GM21367 (cell line): ENCODE results near the gene SLC5A4.
"Not testable (repeated sequence)": the region's sequence is repeated elsewhere in the genome, so short reads cannot be mapped to it uniquely, and the experiment has no call there.

Experiments
- ATAC-seq: cut with Tn5 transposase; IDR thresholded peaks from one replicate; pipeline ENCODE4 v1.9.1; 2021; ENCODE audit not compliant: unreplicated experiment

The SLC5A4 gene

GRCh38 chr22:32202161-32202538, 53.0 kb downstream of the SLC5A4 start:
- no peak for ATAC-seq

GRCh38 chr22:32200752-32201151, 54.4 kb downstream of the SLC5A4 start:
- ATAC-seq: no peak

GRCh38 chr22:32199961-32200360, 55.2 kb downstream of the SLC5A4 start:
- ATAC-seq: no peak

GRCh38 chr22:32199341-32199740, 55.8 kb downstream of the SLC5A4 start:
- no peak for ATAC-seq

GRCh38 chr22:32197553-32198226, 57.5 kb downstream of the SLC5A4 start:
- not testable (repeated sequence) for ATAC-seq

- ATAC-seq: not testable (repeated sequence)
Measured at GRCh38 chr22:32195900-32196299, 59.2 kb downstream of the SLC5A4 start.

- ATAC-seq: not testable (repeated sequence)
Measured at GRCh38 chr22:32193346-32193745, 61.8 kb downstream of the SLC5A4 start.

- ATAC-seq: not testable (repeated sequence)
Measured at GRCh38 chr22:32191021-32191420, 64.1 kb downstream of the SLC5A4 start.

GRCh38 chr22:32185821-32186220, 69.3 kb downstream of the SLC5A4 start:
- ATAC-seq: no peak

GRCh38 chr22:32183625-32184024, 71.5 kb downstream of the SLC5A4 start:
- ATAC-seq: no peak

- no peak for ATAC-seq
Measured at GRCh38 chr22:32181043-32181442, 74.1 kb downstream of the SLC5A4 start.

GRCh38 chr22:32177221-32177765, 77.9 kb downstream of the SLC5A4 start:
- no peak for ATAC-seq

- no peak for ATAC-seq
Measured at GRCh38 chr22:32175683-32176644, 79.2 kb downstream of the SLC5A4 start.

GRCh38 chr22:32175115-32175514, 80.0 kb downstream of the SLC5A4 start:
- ATAC-seq: no peak
